H1 (cell line): ENCODE results near the gene TLK2. TPM values are rescaled to one million over a fixed set of nuclear protein-coding genes. Genes with fewer than 3 reads are reported as not detected.
"Not testable (repeated sequence)": the region's sequence is repeated elsewhere in the genome, so short reads cannot be mapped to it uniquely, and the experiment has no call there.

Experiments
- CTCF ChIA-PET: fragments of 300-600 bp; sonication (Branson Sonifier 250); formaldehyde crosslinking; loops from one replicate; lab custom pipeline; 2021; ENCODE audit not compliant: partially characterized antibody; lab: Charles Lee
- POLR2A ChIA-PET: fragments of 300-600 bp; sonication (Branson Sonifier 250); formaldehyde crosslinking; loops from one replicate; lab custom pipeline; 2021; ENCODE audit warnings: inconsistent platforms; ENCODE audit not compliant: partially characterized antibody; lab: Charles Lee
- DNase-seq, 2 experiments: peaks; one replicate each; pipeline versions ENCODE4 v3.0.0 to v3.0.0-alpha.2; 2010 to 2022; ENCODE audit warnings: low spot score in 2 of 2, low read depth in 1 of 2, mixed read lengths in 1 of 2
- FAIRE-seq: peaks from 2 replicates; lab custom pipeline; 2011; peaks lifted over from hg19 to GRCh38; lab: Jason Lieb, UNC
- H2AFZ ChIP-seq: 2 replicates; pipeline ENCODE4 v1.8.1; 2012; ENCODE audit warnings: low read length, inconsistent platforms
- H2AK5ac ChIP-seq: 2 replicates; pipeline ENCODE4 v1.6.1; 2013; ENCODE audit warnings: low read depth, low read length
- H2BK120ac ChIP-seq: replicated peaks from 2 replicates; pipeline ENCODE3; 2013; ENCODE audit warnings: low read depth, low read length, inconsistent platforms
- H2BK12ac ChIP-seq: 2 replicates; pipeline ENCODE4 v1.6.1; 2013; ENCODE audit warnings: low read depth, low read length
- H2BK15ac ChIP-seq: 2 replicates; pipeline ENCODE4 v1.6.1; 2013; ENCODE audit warnings: low read length
- H2BK20ac ChIP-seq: 2 replicates; pipeline ENCODE4 v1.6.1; 2013; ENCODE audit warnings: low read length
- H2BK5ac ChIP-seq: 2 replicates; pipeline ENCODE4 v1.6.1; 2013; ENCODE audit warnings: low read depth, low read length
- H3K14ac ChIP-seq: 2 replicates; pipeline ENCODE4 v1.6.1; 2013; ENCODE audit warnings: inconsistent platforms; ENCODE audit not compliant: insufficient read length
- H3K18ac ChIP-seq: 2 replicates; pipeline ENCODE4 v1.6.1; 2013; ENCODE audit warnings: low read length; ENCODE audit errors: extremely low read depth
- H3K23ac ChIP-seq: 2 replicates; pipeline ENCODE4 v1.6.1; 2013; ENCODE audit warnings: inconsistent platforms; ENCODE audit not compliant: insufficient read length
- H3K23me2 ChIP-seq: 2 replicates; pipeline ENCODE4 v1.6.1; 2013; ENCODE audit warnings: low read depth, low read length
- H3K27ac ChIP-seq: 2 replicates; pipeline ENCODE4 v1.6.1; 2011; ENCODE audit warnings: low read depth, low read length, inconsistent platforms
- H3K27me3 ChIP-seq, 4 experiments: replicated peaks in 1 of 4; 1 replicate in 1 of 4; 2 replicates in 3 of 4; pipeline versions ENCODE4 v1.6.1 to v1.8.1; 2011 to 2013; ENCODE audit warnings: low read length in 3 of 4, mild to moderate bottlenecking in 3 of 4, inconsistent platforms in 2 of 4, mixed read lengths in 2 of 4, moderate library complexity in 1 of 4; ENCODE audit not compliant: control insufficient read depth in 3 of 4, insufficient read depth in 3 of 4; ENCODE audit errors: extremely low read depth in 1 of 4
- H3K36me3 ChIP-seq, 4 experiments: 2 replicates each; pipeline versions ENCODE4 v1.6.1 to v1.8.1; 2011 to 2013; ENCODE audit warnings: mild to moderate bottlenecking in 4 of 4, low read length in 3 of 4, moderate library complexity in 2 of 4, control low read depth in 1 of 4, inconsistent platforms in 1 of 4; ENCODE audit not compliant: insufficient read depth in 4 of 4, control insufficient read depth in 2 of 4
- H3K4ac ChIP-seq: replicated peaks from 2 replicates; pipeline ENCODE3; 2013; ENCODE audit warnings: low read length, low read depth, mixed read lengths, inconsistent platforms; ENCODE audit not compliant: insufficient read length
- H3K4me1 ChIP-seq, 4 experiments: replicated peaks in 1 of 4; 1 replicate in 1 of 4; 2 replicates in 3 of 4; pipeline versions ENCODE4 v1.6.1 to v1.8.1; 2011 to 2013; ENCODE audit warnings: low read length in 3 of 4, inconsistent platforms in 2 of 4, mixed read lengths in 1 of 4; ENCODE audit not compliant: insufficient read depth in 4 of 4, control insufficient read depth in 3 of 4
- H3K4me2 ChIP-seq, 2 experiments: 2 replicates each; pipeline versions ENCODE4 v1.6.1 to v1.8.1; 2011 to 2013; ENCODE audit warnings: low read depth in 2 of 2, low read length in 2 of 2, control low read depth in 1 of 2, inconsistent platforms in 1 of 2, mild to moderate bottlenecking in 1 of 2; ENCODE audit not compliant: insufficient read depth in 1 of 2
- H3K4me3 ChIP-seq, 4 experiments: fragments of 200-600, 300-600 bp in 1 of 4; sonication (generic), shearing (Covaris generic), sonication (Bioruptor Twin) in 1 of 4; 2 replicates each; pipeline versions ENCODE4 v1.5.1 to v1.8.1; 2011 to 2016; ENCODE audit warnings: low read length in 4 of 4, low read depth in 3 of 4, control low read depth in 2 of 4, inconsistent platforms in 2 of 4, mild to moderate bottlenecking in 2 of 4, mixed read lengths in 1 of 4, moderate library complexity in 1 of 4; ENCODE audit not compliant: insufficient read depth in 2 of 4; ENCODE audit errors: extremely low read depth in 1 of 4
- H3K56ac ChIP-seq: replicated peaks from 2 replicates; pipeline ENCODE3; 2013; ENCODE audit warnings: low read depth, mild to moderate bottlenecking, mixed read lengths, low read length, inconsistent platforms; ENCODE audit not compliant: insufficient read length
- H3K79me1 ChIP-seq: 2 replicates; pipeline ENCODE4 v1.6.1; 2013; ENCODE audit warnings: low read depth, low read length, control low read depth
- H3K79me2 ChIP-seq, 2 experiments: 2 replicates each; pipeline versions ENCODE4 v1.6.1 to v1.8.1; 2012 to 2013; ENCODE audit warnings: low read length in 2 of 2, mild to moderate bottlenecking in 2 of 2, inconsistent platforms in 1 of 2; ENCODE audit not compliant: insufficient read depth in 2 of 2, control insufficient read depth in 1 of 2
- H3K9ac ChIP-seq, 4 experiments: replicated peaks in 1 of 4; 1 replicate in 1 of 4; 2 replicates in 3 of 4; pipeline versions ENCODE4 v1.6.1 to v1.8.1; 2011 to 2013; ENCODE audit warnings: low read depth in 3 of 4, low read length in 3 of 4, control low read depth in 2 of 4, mild to moderate bottlenecking in 2 of 4, moderate library complexity in 2 of 4, inconsistent platforms in 1 of 4; ENCODE audit errors: extremely low read depth in 1 of 4
- H3K9me3 ChIP-seq, 2 experiments: 2 replicates each; pipeline versions ENCODE4 v1.6.1 to v1.8.1; 2012 to 2013; ENCODE audit warnings: mild to moderate bottlenecking in 2 of 2, moderate library complexity in 2 of 2, control low read depth in 1 of 2, inconsistent platforms in 1 of 2, low read depth in 1 of 2, low read length in 1 of 2, mixed read lengths in 1 of 2; ENCODE audit not compliant: insufficient read depth in 2 of 2
- H4K20me1 ChIP-seq, 2 experiments: replicated peaks in 1 of 2; 2 replicates each; pipeline versions ENCODE3 to v1.8.1; 2011 to 2013; ENCODE audit warnings: inconsistent platforms in 2 of 2, low read length in 2 of 2, mild to moderate bottlenecking in 1 of 2; ENCODE audit not compliant: insufficient read depth in 2 of 2, control insufficient read depth in 1 of 2
- H4K5ac ChIP-seq: 2 replicates; pipeline ENCODE4 v1.6.1; 2013; ENCODE audit warnings: low read length, low read depth, mixed read lengths, inconsistent platforms; ENCODE audit not compliant: insufficient read length
- H4K8ac ChIP-seq: 2 replicates; pipeline ENCODE4 v1.8.0; 2013; ENCODE audit warnings: mild to moderate bottlenecking, moderate library complexity, low read length, inconsistent platforms; ENCODE audit not compliant: insufficient read depth; ENCODE audit errors: extremely low read depth
- H4K91ac ChIP-seq: replicated peaks from 2 replicates; pipeline ENCODE3; 2013; ENCODE audit warnings: low read length, mixed read lengths, inconsistent platforms; ENCODE audit not compliant: insufficient read length
- WGBS, 2 experiments: shearing (Covaris generic) in 1 of 2; methylation state at CpG; one replicate each; pipeline versions ENCODE4 v1.1.6 to v1.1.7; 2013 to 2015; ENCODE audit warnings: low lambda C conversion rate in 2 of 2, mixed read lengths in 2 of 2, inconsistent platforms in 1 of 2, low coverage in 1 of 2, missing lambda C conversion rate in 1 of 2; ENCODE audit not compliant: insufficient replicate concordance in 2 of 2, insufficient coverage in 1 of 2, insufficient read length in 1 of 2; ENCODE audit errors: extremely low coverage in 1 of 2, missing lambda C conversion rate in 1 of 2; 5-methylcytosine and 5-hydroxymethylcytosine counted together
- polyA plus RNA-seq, 7 experiments: library from polyadenylated mRNA; depleted of rRNA in 3 of 7; stranded (reverse) in 5 of 7; unstranded in 2 of 7; fragments of >200 nt in 5 of 7; fragments of 200-250 nt in 2 of 7; gene quantifications; 1 replicate in 5 of 7; 2 replicates in 1 of 7; 4 replicates in 1 of 7; pipeline versions ENCODE4 v1.2.1 to v1.2.3, GENCODE V29; 2011 to 2013; ENCODE audit warnings: missing spikeins in 2 of 7, mixed read lengths in 2 of 7
- total RNA-seq: library from RNA; stranded (reverse); fragmentation: NEBNext Ultra II Directional; extraction: Animal tissue kit (Norgen Biotek cat#: 25700); gene quantifications from 2 replicates; pipeline ENCODE4 v1.2.1, GENCODE V29; 2021

The TLK2 gene
- total and polyA plus RNA-seq, 2 of the 8 experiments (the other 6 are each of a cell fraction or from before 2014, with no cell fraction given): 43.1 to 59.9 TPM

DNA sequence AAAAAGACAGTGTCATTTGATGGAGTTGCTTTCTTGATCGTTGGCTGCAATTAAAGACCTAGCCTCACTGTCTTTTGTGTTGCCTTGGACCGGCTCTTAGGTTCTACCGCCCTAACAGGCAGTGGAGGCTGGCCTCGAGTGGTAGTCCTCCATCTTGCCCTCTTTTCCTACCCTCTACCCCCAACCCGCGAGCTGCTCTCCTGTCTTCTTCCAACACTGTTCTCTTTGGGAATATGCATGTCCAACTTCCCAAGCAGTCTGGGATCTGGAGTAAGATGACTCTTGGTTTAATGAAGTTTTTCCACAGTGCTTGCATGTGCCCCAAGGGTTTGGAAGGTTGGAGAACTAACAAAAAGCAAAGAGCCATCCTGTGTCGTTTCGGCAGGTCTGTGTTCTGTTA, 1.5 kb upstream of the TLK2 start:
- H3K36me3 ChIP-seq, H3K27me3 ChIP-seq, H2BK15ac ChIP-seq, H3K18ac ChIP-seq, FAIRE-seq, H3K27ac ChIP-seq, H3K9ac ChIP-seq, H4K8ac ChIP-seq, H2BK12ac ChIP-seq, H3K79me1 ChIP-seq, H2BK20ac ChIP-seq, CTCF ChIA-PET, H3K14ac ChIP-seq, H4K91ac ChIP-seq, H2BK5ac ChIP-seq, DNase-seq, H3K23ac ChIP-seq, H3K4me1 ChIP-seq, H3K23me2 ChIP-seq, H3K56ac ChIP-seq, H2AFZ ChIP-seq, POLR2A ChIA-PET, H2BK120ac ChIP-seq, H3K4ac ChIP-seq, H4K5ac ChIP-seq, H4K20me1 ChIP-seq, H3K9me3 ChIP-seq, H2AK5ac ChIP-seq: not testable (repeated sequence)
- H3K4me3 ChIP-seq: peak overlapping the region in 1 of 4 experiments; percentile 73; a peak in 3 of 8 replicates
- peak overlapping the region; percentile 52 to 68 for H3K4me2 ChIP-seq
- 92% methylated on average over 8 of the region's 8 CpGs; no CpG with 5 or more reads in 1 of the 2 experiments for WGBS, 2 experiments
- peaks cover 0 to 34% of the 10 kb centered on the region in 2 experiments; a peak in 2 of 4 replicates for H3K79me2 ChIP-seq
